H9 (cell line): ENCODE data around the gene DCC. TPM values are rescaled to one million over a fixed set of nuclear protein-coding genes. Genes with fewer than 3 reads are reported as not detected.

Source experiments
- DNase-seq: peaks from one replicate; pipeline ENCODE4 v3.0.0-alpha.2; 2017
- H2AFZ ChIP-seq: one replicate; pipeline ENCODE4 v1.6.1; 2013; ENCODE audit warnings: mild to moderate bottlenecking, low read length, control low read depth, moderate library complexity
- H2AK5ac ChIP-seq: 2 replicates; pipeline ENCODE4 v1.6.1; 2013; ENCODE audit warnings: low read length, control low read depth, mixed read lengths; ENCODE audit not compliant: insufficient read length
- H2BK120ac ChIP-seq: one replicate; pipeline ENCODE4 v1.6.1; 2013; ENCODE audit warnings: low read depth, mild to moderate bottlenecking, low read length, control low read depth, inconsistent platforms; ENCODE audit not compliant: poor library complexity, severe bottlenecking
- H2BK12ac ChIP-seq: 2 replicates; pipeline ENCODE4 v1.6.1; 2013; ENCODE audit warnings: low read length, control low read depth, mixed read lengths, low read depth; ENCODE audit not compliant: insufficient read length
- H2BK15ac ChIP-seq: 2 replicates; pipeline ENCODE4 v1.6.1; 2013; ENCODE audit warnings: low read depth, low read length, control low read depth
- H2BK20ac ChIP-seq: one replicate; pipeline ENCODE4 v1.6.1; 2013; ENCODE audit warnings: low read depth, mild to moderate bottlenecking, low read length, control low read depth, inconsistent platforms; ENCODE audit not compliant: poor library complexity, severe bottlenecking
- H2BK5ac ChIP-seq: 2 replicates; pipeline ENCODE4 v1.6.1; 2013; ENCODE audit warnings: low read length, control low read depth, mixed read lengths; ENCODE audit not compliant: insufficient read length
- H3K14ac ChIP-seq: 2 replicates; pipeline ENCODE4 v1.6.1; 2013; ENCODE audit warnings: low read length, control low read depth; ENCODE audit not compliant: insufficient read depth
- H3K18ac ChIP-seq: 2 replicates; pipeline ENCODE4 v1.6.1; 2013; ENCODE audit warnings: low read depth, mild to moderate bottlenecking, mixed read lengths, low read length, control low read depth; ENCODE audit not compliant: insufficient read length
- H3K23ac ChIP-seq: 2 replicates; pipeline ENCODE4 v1.6.1; 2013; ENCODE audit warnings: low read length, control low read depth, mixed read lengths, low read depth; ENCODE audit not compliant: insufficient read length
- H3K23me2 ChIP-seq: 2 replicates; pipeline ENCODE4 v1.6.1; 2013; ENCODE audit warnings: low read depth, mild to moderate bottlenecking, mixed read lengths, low read length, control low read depth; ENCODE audit not compliant: insufficient read length, poor library complexity, severe bottlenecking
- H3K27ac ChIP-seq: 2 replicates; pipeline ENCODE4 v1.5.1; 2013; ENCODE audit warnings: low read length, control low read depth, mixed read lengths, low read depth; ENCODE audit not compliant: insufficient read length
- H3K27me3 ChIP-seq: 2 replicates; pipeline ENCODE4 v1.6.1; 2013; ENCODE audit warnings: low read length, control low read depth, inconsistent platforms; ENCODE audit not compliant: insufficient read depth
- H3K4ac ChIP-seq: 2 replicates; pipeline ENCODE4 v1.6.1; 2013; ENCODE audit warnings: low read depth, mild to moderate bottlenecking, control low read depth, inconsistent platforms, low read length, moderate library complexity
- H3K4me1 ChIP-seq: 2 replicates; pipeline ENCODE4 v1.6.1; 2013; ENCODE audit warnings: low read length, control low read depth, inconsistent platforms; ENCODE audit not compliant: insufficient read depth
- H3K4me2 ChIP-seq: 2 replicates; pipeline ENCODE4 v1.6.1; 2013; ENCODE audit warnings: low read length, control low read depth, mixed read lengths; ENCODE audit not compliant: insufficient read length, insufficient read depth
- H3K56ac ChIP-seq: 2 replicates; pipeline ENCODE4 v1.6.1; 2013; ENCODE audit warnings: low read depth, mild to moderate bottlenecking, mixed read lengths, low read length, control low read depth; ENCODE audit not compliant: insufficient read length
- H3K79me1 ChIP-seq: 2 replicates; pipeline ENCODE4 v1.6.1; 2013; ENCODE audit warnings: low read depth, mild to moderate bottlenecking, moderate library complexity, low read length, control low read depth, inconsistent platforms; ENCODE audit not compliant: insufficient read depth, poor library complexity, severe bottlenecking
- H3K79me2 ChIP-seq: 2 replicates; pipeline ENCODE4 v1.6.1; 2013; ENCODE audit warnings: low read length, control low read depth, inconsistent platforms; ENCODE audit not compliant: insufficient read depth
- H3K9ac ChIP-seq: 2 replicates; pipeline ENCODE4 v1.6.1; 2013; ENCODE audit warnings: low read length, control low read depth, mixed read lengths; ENCODE audit not compliant: insufficient read length; ENCODE audit errors: extremely low read depth
- H3K9me3 ChIP-seq: one replicate; pipeline ENCODE4 v1.6.1; 2013; ENCODE audit warnings: low read depth, low read length, inconsistent platforms; ENCODE audit not compliant: control insufficient read depth
- H3T11ph ChIP-seq: one replicate; pipeline ENCODE4 v1.6.1; 2013; ENCODE audit warnings: mild to moderate bottlenecking, low read length, control low read depth, inconsistent platforms
- H4K20me1 ChIP-seq: one replicate; pipeline ENCODE4 v1.6.1; 2013; ENCODE audit not compliant: control insufficient read depth, insufficient read length, insufficient read depth
- H4K5ac ChIP-seq: 2 replicates; pipeline ENCODE4 v1.6.1; 2013; ENCODE audit warnings: low read depth, mild to moderate bottlenecking, mixed read lengths, low read length, control low read depth; ENCODE audit not compliant: insufficient read length
- H4K8ac ChIP-seq: replicated peaks from 2 replicates; pipeline ENCODE4 v1.6.1; 2013; ENCODE audit warnings: low read length, control low read depth, mixed read lengths, low read depth; ENCODE audit not compliant: insufficient read length
- H4K91ac ChIP-seq: 2 replicates; pipeline ENCODE4 v1.6.1; 2013; ENCODE audit warnings: low read depth, mild to moderate bottlenecking, moderate library complexity, mixed read lengths, low read length, control low read depth; ENCODE audit not compliant: insufficient read length
- H3K27ac Mint-ChIP-seq, 3 experiments: 2 replicates in 2 of 3; 3 replicates in 1 of 3; pipeline ENCODE4 v1.8.0; 2020 to 2021; ENCODE audit warnings: mixed read lengths in 3 of 3, mild to moderate bottlenecking in 1 of 3, moderate library complexity in 1 of 3
- H3K27me3 Mint-ChIP-seq: 2 replicates; pipeline ENCODE4 v1.8.0; 2021; ENCODE audit warnings: low read depth, mild to moderate bottlenecking, moderate library complexity, mixed read lengths
- H3K36me3 Mint-ChIP-seq, 3 experiments: 2 replicates in 2 of 3; 3 replicates in 1 of 3; pipeline ENCODE4 v1.8.0; 2020 to 2021; ENCODE audit warnings: low read depth in 3 of 3, mixed read lengths in 3 of 3; ENCODE audit not compliant: insufficient read depth in 1 of 3
- H3K4me1 Mint-ChIP-seq, 2 experiments: 2 replicates each; pipeline ENCODE4 v1.8.0; 2020; ENCODE audit warnings: mixed read lengths in 2 of 2
- H3K4me3 Mint-ChIP-seq, 2 experiments: 2 replicates in 1 of 2; 3 replicates in 1 of 2; pipeline ENCODE4 v1.8.0; 2020 to 2021; ENCODE audit warnings: mild to moderate bottlenecking in 2 of 2, mixed read lengths in 2 of 2, moderate library complexity in 1 of 2
- H3K9me3 Mint-ChIP-seq, 2 experiments: 2 replicates in 1 of 2; 3 replicates in 1 of 2; pipeline ENCODE4 v1.8.0; 2020; ENCODE audit warnings: mild to moderate bottlenecking in 2 of 2, mixed read lengths in 2 of 2, moderate library complexity in 1 of 2
- whole genome bisulfite sequencing: extraction: QIAGEN DNeasy Blood & Tissue Kit; methylation state at CpG from one replicate; pipeline ENCODE4 v1.1.7; 2013; ENCODE audit warnings: missing lambda C conversion rate, low lambda C conversion rate, mixed read lengths; ENCODE audit not compliant: insufficient read length; ENCODE audit errors: extremely low coverage; 5-methylcytosine and 5-hydroxymethylcytosine counted together
- total RNA-seq: library from RNA; stranded (reverse); gene quantifications from 2 replicates; pipeline ENCODE4 v1.2.1, GENCODE V29; 2021
- TF ChIP-seq, protein P1 (sequence below): fragments of 200-600 bp; sonication (generic); conservative IDR thresholded peaks from 3 replicates; pipeline ENCODE4 v1.8.0; 2021; ENCODE audit warnings: antibody characterized with exemption, mild to moderate bottlenecking

The DCC gene
- total RNA-seq, 1 experiment from 2014 or later: 0.35 TPM

DNA sequence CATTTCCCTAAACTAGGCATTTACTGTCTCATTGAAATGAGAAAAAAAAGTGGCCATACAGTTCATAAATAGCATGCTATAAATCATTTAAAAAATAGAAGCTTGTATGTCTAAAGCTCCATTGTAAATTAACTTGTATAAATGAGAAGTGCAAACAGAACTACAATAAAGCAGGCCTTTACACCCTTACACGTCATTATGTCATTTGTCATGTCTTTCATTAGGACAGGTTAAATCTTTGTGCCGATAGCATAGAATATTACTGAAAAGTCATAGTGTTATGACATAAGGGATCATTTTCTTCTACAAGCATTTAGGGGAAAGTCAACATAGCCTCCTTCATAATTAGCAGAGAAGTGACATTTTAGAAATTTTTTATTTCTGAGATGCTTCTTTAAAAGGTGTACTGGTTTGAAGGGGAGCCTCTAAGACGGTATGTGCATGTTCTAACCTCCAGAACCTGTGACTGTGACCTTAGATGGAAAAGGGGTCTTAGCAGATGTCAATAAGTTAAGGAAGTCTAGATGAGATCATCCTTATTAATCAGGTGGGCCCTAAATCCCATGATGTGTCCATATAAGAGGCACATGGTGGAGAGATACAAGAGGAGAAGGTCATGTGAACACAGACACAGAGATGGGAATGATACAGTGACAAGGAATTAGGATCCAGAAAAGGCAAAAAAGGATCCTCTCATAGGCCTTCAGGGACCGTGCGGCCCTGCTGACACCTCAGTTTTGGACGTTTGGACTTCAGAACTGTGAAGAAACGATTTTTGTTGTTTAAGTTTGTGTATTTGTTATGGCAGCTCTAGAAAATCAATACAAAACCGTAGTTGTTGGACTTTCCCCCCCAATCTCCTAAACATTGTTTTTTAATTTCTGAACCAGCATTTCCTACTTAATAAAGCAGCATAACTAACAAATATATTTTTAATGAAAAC lies 1020.8 kb downstream of the DCC start:
- H3K4me2 ChIP-seq: no peak overlapping the region
- no peaks in the 10 kb centered on the region for H3K9me3 Mint-ChIP-seq
- H3K23me2 ChIP-seq: no peaks in the 10 kb centered on the region
- no peak overlapping the region for H3K14ac ChIP-seq
- no peak overlapping the region for H2AFZ ChIP-seq
- no peak for DNase-seq
- H3K9ac ChIP-seq: no peak overlapping the region
- H3K79me1 ChIP-seq: no peaks in the 10 kb centered on the region
- TF ChIP-seq, protein P1, sequence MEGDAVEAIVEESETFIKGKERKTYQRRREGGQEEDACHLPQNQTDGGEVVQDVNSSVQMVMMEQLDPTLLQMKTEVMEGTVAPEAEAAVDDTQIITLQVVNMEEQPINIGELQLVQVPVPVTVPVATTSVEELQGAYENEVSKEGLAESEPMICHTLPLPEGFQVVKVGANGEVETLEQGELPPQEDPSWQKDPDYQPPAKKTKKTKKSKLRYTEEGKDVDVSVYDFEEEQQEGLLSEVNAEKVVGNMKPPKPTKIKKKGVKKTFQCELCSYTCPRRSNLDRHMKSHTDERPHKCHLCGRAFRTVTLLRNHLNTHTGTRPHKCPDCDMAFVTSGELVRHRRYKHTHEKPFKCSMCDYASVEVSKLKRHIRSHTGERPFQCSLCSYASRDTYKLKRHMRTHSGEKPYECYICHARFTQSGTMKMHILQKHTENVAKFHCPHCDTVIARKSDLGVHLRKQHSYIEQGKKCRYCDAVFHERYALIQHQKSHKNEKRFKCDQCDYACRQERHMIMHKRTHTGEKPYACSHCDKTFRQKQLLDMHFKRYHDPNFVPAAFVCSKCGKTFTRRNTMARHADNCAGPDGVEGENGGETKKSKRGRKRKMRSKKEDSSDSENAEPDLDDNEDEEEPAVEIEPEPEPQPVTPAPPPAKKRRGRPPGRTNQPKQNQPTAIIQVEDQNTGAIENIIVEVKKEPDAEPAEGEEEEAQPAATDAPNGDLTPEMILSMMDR: no peak
- H4K5ac ChIP-seq: no peak overlapping the region
- H2BK12ac ChIP-seq: no peak overlapping the region
- H3K36me3 Mint-ChIP-seq: no peaks in the 10 kb centered on the region
- H2AK5ac ChIP-seq: no peak overlapping the region
- H2BK20ac ChIP-seq: no peak overlapping the region
- H3K18ac ChIP-seq: no peak overlapping the region
- no peaks in the 10 kb centered on the region for H3K27me3 Mint-ChIP-seq
- no peak overlapping the region for H3K4ac ChIP-seq
- no peaks in the 10 kb centered on the region for H3K4me1 Mint-ChIP-seq
- H4K8ac ChIP-seq: no peak overlapping the region
- no peak overlapping the region for H4K91ac ChIP-seq
- H3K23ac ChIP-seq: no peak overlapping the region
- no peaks in the 10 kb centered on the region for H3K79me2 ChIP-seq
- H2BK15ac ChIP-seq: no peak overlapping the region
- H3K27me3 ChIP-seq: no peaks in the 10 kb centered on the region
- no peaks in the 10 kb centered on the region for H3K4me1 ChIP-seq
- no CpG with 5 or more reads among the region's 8 CpGs for WGBS
- no peak overlapping the region for H2BK120ac ChIP-seq
- H4K20me1 ChIP-seq: no peaks in the 10 kb centered on the region
- no peak overlapping the region for H3K4me3 Mint-ChIP-seq
- no peak overlapping the region; a peak in 1 of 7 replicates for H3K27ac Mint-ChIP-seq
- H3K56ac ChIP-seq: no peak overlapping the region
- no peak overlapping the region for H3K27ac ChIP-seq
- no peaks in the 10 kb centered on the region for H3K9me3 ChIP-seq
- no peak overlapping the region for H3T11ph ChIP-seq
- H2BK5ac ChIP-seq: no peak overlapping the region
